Stimulated activated CD4-positive, alpha-beta T cell treated with anti-CD3 and anti-CD28 coated beads, Interleukin-12 subunit alpha, Interleukin-12 subunit beta, amount 100 ng/mL, for 24 hours (primary cell): Measurements from ENCODE around the gene RABL2A.
"Not testable (repeated sequence)": the region's sequence is repeated elsewhere in the genome, so short reads cannot be mapped to it uniquely, and the experiment has no call there.

Experiments
- DNase-seq, 2 experiments: peaks; one replicate each; pipeline ENCODE4 v3.0.0-alpha.2; 2020; ENCODE audit warnings: low read depth in 2 of 2

RABL2A gene

DNA sequence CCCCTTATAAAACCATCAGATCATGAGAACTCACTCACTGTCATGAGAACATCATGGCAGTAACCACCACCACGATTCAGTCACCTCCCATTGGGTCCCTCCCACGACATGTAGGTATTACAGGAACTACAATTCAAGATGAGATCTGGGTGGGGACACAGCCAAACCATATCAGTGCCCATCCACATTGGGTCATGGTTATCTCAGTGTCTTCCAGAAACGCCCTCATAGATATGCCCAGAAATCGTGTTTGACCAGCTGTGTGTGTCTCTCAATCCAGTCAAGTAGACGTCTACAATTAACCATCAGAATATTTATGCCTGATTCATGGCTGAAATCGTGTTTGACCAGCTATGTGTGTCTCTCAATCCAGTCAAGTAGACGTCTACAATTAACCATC is 17.2 kb upstream of the RABL2A start:
- DNase-seq, result not testable (repeated sequence)

DNA sequence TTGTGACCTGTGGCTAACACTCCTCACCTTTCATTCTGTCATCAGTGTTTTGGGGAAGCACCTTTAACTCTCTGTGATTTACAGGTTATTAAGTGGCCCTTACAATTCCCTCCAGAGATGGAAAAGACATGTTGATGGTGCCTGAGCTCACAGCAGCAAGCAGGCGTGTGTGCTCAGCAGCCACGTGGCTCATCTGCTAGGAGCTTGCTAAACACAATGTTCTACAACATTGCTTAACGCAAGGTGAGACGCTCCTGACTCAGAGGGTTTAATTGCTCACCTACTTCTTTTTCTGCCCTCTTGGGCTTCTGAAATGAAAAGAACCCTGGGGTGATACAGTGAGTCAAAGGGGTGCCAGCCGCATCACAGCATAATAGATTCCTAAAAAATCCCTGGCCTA is 6.1 kb upstream of the RABL2A start:
- DNase-seq, result not testable (repeated sequence)

DNA sequence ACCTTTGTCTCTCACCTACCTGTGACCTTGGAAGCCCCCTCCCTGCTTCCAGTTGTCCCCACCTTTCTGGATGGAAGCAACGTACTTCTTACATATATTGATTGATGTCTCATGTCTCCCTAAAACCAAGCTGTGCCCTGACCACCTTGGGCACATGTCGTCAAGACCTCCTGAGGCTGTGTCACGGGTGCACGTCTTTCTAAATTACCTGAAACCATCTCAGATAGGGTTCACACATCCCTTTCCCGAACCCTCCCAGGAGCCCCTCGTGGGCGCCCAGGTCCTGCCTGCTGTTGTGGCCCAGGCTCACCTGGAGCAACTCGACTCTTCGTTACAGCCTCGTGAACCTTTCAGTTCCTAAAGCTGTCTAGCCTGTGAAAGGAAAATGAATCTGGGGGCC is 1.2 kb upstream of the RABL2A start:
- DNase-seq, result not testable (repeated sequence)

DNA sequence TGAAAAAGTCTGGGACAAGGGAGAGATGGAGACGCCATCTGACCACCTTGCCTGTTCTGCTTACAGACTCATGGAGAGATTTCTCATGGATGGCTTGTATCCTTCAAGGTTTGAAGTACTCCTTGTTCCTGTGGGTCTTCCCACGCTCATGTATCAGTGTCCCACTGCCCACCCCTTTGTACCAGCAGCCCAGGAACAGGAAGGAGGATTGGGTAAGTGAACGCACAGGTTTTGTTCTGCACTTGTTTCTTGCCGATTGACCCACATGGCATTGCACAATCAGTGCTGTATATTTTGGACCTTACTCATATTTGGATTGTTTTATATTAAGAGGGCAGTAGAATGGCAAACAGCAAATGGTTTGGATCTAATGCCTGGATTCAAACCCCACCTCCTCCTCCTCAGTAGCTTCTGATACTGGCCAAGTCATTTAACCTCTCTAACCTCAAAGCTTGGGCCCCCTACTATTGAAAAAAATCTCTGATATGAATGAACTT is 5.8 kb downstream of the RABL2A start:
- DNase-seq, result not testable (repeated sequence)

- not testable (repeated sequence) for DNase-seq
These were observed 8.3 kb downstream of the RABL2A start for GRCh38 chr2:113635358-113635757.

- DNase-seq, result not testable (repeated sequence)
These were observed 9.2 kb downstream of the RABL2A start for GRCh38 chr2:113636226-113636625.

DNA sequence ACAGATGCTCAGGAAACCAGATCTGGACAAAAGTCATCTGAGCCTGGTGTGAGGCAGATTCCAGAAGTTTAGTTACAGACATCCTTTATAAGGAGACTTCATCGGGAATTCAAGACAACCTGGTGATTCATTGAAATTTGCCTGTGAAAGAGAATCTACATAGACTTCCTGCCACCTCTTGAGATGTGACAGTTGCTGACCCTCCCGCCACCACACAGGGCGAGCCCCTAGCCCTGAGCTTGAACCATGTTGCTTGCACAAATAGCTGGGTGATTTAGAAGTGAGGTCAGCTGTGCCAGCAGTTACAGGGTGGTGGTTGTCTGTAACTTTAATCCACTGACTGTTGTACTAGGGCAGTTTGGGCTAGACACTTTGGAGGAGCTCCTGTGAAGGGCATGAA is 11.0 kb downstream of the RABL2A start:
- DNase-seq, result not testable (repeated sequence)

GRCh38 chr2:113646217-113646616 is 19.2 kb downstream of the RABL2A start:
- not testable (repeated sequence) for DNase-seq

DNA sequence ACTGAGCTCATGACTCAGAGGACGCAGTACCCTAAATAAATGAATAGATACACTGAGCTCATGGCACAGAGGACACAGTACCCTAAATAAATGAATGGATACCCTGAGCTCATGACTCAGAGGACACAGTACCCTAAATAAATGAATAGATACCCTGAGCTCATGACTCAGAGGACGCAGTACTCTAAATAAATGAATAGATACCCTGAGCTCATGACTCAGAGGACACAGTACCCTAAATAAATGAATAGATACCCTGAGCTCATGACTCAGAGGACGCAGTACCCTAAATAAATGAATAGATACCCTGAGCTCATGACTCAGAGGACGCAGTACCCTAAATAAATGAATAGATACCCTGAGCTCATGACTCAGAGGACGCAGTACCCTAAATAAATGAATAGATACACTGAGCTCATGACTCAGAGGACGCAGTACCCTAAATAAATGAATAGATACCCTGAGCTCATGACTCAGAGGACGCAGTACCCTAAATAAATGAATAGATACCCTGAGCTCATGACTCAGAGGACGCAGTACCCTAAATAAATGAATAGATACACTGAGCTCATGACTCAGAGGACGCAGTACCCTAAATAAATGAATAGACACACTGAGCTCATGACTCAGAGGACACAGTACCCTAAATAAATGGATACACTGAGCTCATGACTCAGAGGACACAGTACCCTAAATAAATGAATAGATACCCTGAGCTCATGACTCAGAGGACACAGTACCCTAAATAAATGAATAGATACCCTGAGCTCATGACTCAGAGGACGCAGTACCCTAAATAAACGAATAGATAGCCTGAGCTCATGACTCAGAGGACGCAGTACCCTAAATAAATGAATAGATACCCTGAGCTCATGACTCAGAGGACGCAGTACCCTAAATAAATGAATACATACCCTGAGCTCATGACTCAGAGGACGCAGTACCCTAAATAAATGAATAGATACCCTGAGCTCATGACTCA is 24.1 kb downstream of the RABL2A start:
- not testable (repeated sequence) for DNase-seq

- not testable (repeated sequence) for DNase-seq
These were observed 25.5 kb downstream of the RABL2A start for GRCh38 chr2:113652599-113652998.

DNA sequence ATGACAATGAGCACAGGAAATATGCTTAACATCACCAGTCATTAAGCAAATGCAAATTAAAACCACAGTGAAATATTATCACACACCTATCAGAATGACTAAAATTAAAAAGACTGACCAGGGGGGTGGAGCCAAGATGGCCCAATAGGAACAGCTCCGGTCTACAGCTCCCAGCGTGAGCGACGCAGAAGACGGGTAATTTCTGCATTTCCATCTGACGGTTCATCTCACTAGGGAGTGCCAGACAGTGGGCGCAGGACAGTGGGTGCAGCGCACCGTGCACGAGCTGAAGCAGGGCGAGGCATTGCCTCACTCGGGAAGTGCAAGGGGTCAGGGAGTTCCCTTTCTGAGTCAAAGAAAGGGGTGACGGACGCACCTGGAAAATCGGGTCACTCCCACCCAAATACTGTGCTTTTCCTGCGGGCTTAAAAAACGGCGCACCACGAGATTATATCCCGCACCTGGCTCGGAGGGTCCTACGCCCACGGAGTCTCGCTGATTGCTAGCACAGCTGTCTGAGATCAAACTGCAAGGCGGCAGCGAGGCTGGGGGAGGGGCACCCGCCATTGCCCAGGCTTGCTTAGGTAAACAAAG is 29.1 kb downstream of the RABL2A start:
- not testable (repeated sequence) for DNase-seq

- not testable (repeated sequence) for DNase-seq
These were observed 30.7 kb downstream of the RABL2A start for GRCh38 chr2:113657735-113658134.

GRCh38 chr2:113663285-113664060 is 36.4 kb downstream of the RABL2A start:
- DNase-seq, result not testable (repeated sequence)

- not testable (repeated sequence) for DNase-seq
These were observed 37.9 kb downstream of the RABL2A start for GRCh38 chr2:113664761-113665533.

DNA sequence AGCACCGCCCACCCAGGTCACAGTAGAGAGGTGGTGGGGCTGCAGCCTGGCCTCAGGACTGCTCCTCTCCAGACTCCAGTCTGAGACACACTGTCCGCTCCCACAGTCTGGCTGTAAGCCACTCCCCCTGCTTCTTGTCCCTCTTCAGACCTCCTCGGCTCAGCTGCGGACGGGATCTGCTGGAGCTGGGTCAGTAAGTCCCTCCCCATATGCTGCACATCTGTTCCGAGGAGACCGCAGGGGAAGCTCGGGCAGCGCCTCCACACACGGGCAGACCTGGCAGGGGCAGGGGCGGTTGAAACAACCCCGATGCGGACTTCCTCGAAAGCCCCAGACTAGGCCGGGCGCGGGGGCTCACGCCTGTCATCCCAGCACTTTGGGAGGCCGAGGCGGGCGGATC is 41.9 kb downstream of the RABL2A start:
- DNase-seq, result not testable (repeated sequence)

- DNase-seq, result no peak
These were observed 45.4 kb downstream of the RABL2A start for GRCh38 chr2:113672326-113672932.

- DNase-seq, result no peak
These were observed 48.8 kb downstream of the RABL2A start for GRCh38 chr2:113675875-113676274.

- DNase-seq, result no peak
These were observed 49.7 kb downstream of the RABL2A start for GRCh38 chr2:113676623-113677266.

DNA sequence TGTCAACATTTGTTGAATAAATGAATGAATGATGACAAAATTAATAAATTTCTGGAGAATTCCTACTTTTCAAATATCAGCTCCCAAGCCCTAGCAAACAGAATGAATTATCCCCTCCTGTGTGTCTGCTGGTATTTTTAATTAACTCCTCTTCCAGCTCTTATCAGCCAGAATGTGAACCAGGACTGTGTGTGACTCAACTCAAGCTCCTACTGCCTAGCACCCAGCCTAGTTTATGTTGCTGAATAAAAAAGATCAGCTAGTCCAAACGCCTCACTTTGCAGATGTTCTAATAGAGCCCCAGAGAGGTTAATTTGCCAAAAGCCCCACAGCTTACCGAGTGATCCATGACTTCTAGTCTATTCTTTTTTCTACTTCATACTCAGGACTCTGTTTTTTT is 50.3 kb downstream of the RABL2A start:
- no peak for DNase-seq

DNA sequence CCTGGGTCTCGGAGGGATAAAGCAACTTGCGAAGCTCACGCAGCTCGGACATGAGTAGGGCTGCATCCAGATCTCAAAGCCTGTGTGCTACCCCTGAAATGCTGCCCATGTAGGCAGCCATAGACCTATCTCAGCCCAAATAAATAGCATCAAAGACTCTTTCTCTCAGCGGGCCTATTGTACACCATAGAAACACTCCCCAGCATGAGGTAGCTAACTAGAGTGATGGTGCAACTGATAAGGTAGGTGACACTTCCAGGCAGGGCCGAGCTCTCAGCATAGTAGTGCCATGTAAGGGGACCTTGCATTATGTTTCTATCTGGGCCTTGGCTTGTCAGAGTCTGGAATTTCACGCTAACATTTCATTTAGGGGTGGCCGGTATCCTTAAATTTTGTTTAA is 52.4 kb downstream of the RABL2A start:
- DNase-seq, result no peak
